ENCODE measurements around the gene SLC6A6. TPM values are rescaled to one million over a fixed set of nuclear protein-coding genes. Genes with fewer than 3 reads are reported as not detected.

The SLC6A6 gene
- total and polyA plus RNA-seq, 4 donors, result 0.92 to 7.2 (median 2.9) TPM

- TF ChIP-seq REST (IDR thresholded peaks at IDR 0.05) (no peak), HNF4G (IDR thresholded peaks at IDR 0.05) (no peak), MAX (IDR thresholded peaks at IDR 0.05) (no peak)
Measured at GRCh38 chr3:14492948-14493881, 90.8 kb downstream of the SLC6A6 start (continued).

- 94% methylated on average over 17 of the region's 17 CpGs for WGBS
- H3K4me3 ChIP-seq (ENCODE audit: low read depth in 1 of 3, low read length in 3 of 3), result no peak overlapping the region
- H3K36me3 ChIP-seq (ENCODE audit: control insufficient read depth in 4 of 4, insufficient read depth in 3 of 4, low read depth in 1 of 4, low read length in 3 of 4), result no peaks in the 10 kb centered on the region
- DNase-seq (ENCODE audit: low spot score), result no peak
- TF ChIP-seq ATF3 (IDR thresholded peaks at IDR 0.05) (no peak), GABPA (IDR thresholded peaks at IDR 0.05 in 1 of 2, conservative IDR thresholded peaks at IDR 0.05 in 1 of 2) (no peak), YY1 (IDR thresholded peaks at IDR 0.05) (no peak), EGR1 (IDR thresholded peaks at IDR 0.05; ENCODE audit: low read depth in 2 of 2) (no peak), HNF4A (conservative IDR thresholded peaks at IDR 0.05) (no peak), HNF4G (IDR thresholded peaks at IDR 0.05) (no peak), MAX (IDR thresholded peaks at IDR 0.05) (no peak)
- H3K9ac ChIP-seq (ENCODE audit: low read depth in 1 of 2, low read length in 2 of 2), result no peak overlapping the region
- no peak overlapping the region for H3K27ac ChIP-seq (ENCODE audit: low read depth in 1 of 2, low read length in 2 of 2)
- H3K27me3 ChIP-seq (ENCODE audit: control insufficient read depth in 4 of 4, insufficient read depth in 4 of 4, low read length in 3 of 4), result no peaks in the 10 kb centered on the region
- no peaks in the 10 kb centered on the region for H3K9me3 ChIP-seq (ENCODE audit: control insufficient read depth in 4 of 4, low read length in 3 of 4)
- no peaks in the 10 kb centered on the region for H3K4me1 ChIP-seq (ENCODE audit: control insufficient read depth in 4 of 4, insufficient read depth in 4 of 4, low read length in 3 of 4)
Measured at GRCh38 chr3:14494279-14494972, 92.0 kb downstream of the SLC6A6 start.

- 81% methylated on average over 5 of the region's 5 CpGs for WGBS
- no peak for DNase-seq (ENCODE audit: low spot score)
- Histone ChIP-seq H3K9me3 (ENCODE audit: control insufficient read depth in 4 of 4, low read length in 3 of 4) (no peaks in the 10 kb centered on the region), H3K9ac (ENCODE audit: low read depth in 1 of 2, low read length in 2 of 2) (no peak overlapping the region), H3K27ac (ENCODE audit: low read depth in 1 of 2, low read length in 2 of 2) (no peak overlapping the region), H3K36me3 (ENCODE audit: control insufficient read depth in 4 of 4, insufficient read depth in 3 of 4, low read depth in 1 of 4, low read length in 3 of 4) (no peaks in the 10 kb centered on the region), H3K4me3 (ENCODE audit: low read depth in 1 of 3, low read length in 3 of 3) (no peak overlapping the region), H3K27me3 (ENCODE audit: control insufficient read depth in 4 of 4, insufficient read depth in 4 of 4, low read length in 3 of 4) (no peaks in the 10 kb centered on the region), H3K4me1 (ENCODE audit: control insufficient read depth in 4 of 4, insufficient read depth in 4 of 4, low read length in 3 of 4) (no peaks in the 10 kb centered on the region)
- TF ChIP-seq HNF4A (conservative IDR thresholded peaks at IDR 0.05), result no peak
- TF ChIP-seq RXRA (IDR thresholded peaks at IDR 0.05), result no peak
- TF ChIP-seq ATF3 (IDR thresholded peaks at IDR 0.05), result no peak
- TF ChIP-seq FOXA2 (IDR thresholded peaks at IDR 0.05), result no peak
- no peak for TF ChIP-seq TAF1 (conservative IDR thresholded peaks at IDR 0.05)
- TF ChIP-seq YY1 (IDR thresholded peaks at IDR 0.05), result no peak
- TF ChIP-seq ZBTB33 (IDR thresholded peaks at IDR 0.05), result no peak
- no peak for TF ChIP-seq MAX (IDR thresholded peaks at IDR 0.05)
- TF ChIP-seq RAD21 (IDR thresholded peaks at IDR 0.05), result no peak
- no peak for TF ChIP-seq EGR1 (IDR thresholded peaks at IDR 0.05; ENCODE audit: low read depth in 2 of 2)
- TF ChIP-seq CTCF (IDR thresholded peaks at IDR 0.05; ENCODE audit: low read depth, low read length, missing input control), result no peak
- no peak for TF ChIP-seq FOXA1 (IDR thresholded peaks at IDR 0.05)
Measured at GRCh38 chr3:14494973-14495300, 92.5 kb downstream of the SLC6A6 start.

Measured in liver (tissue), 9 donors.